ENCODE measurements around the gene CYREN.

The CYREN gene

GRCh38 chr7:135210888-135211178 lies 40.3 kb upstream of the CYREN start:
- peak overlapping the region; percentile 73 for H3K27ac ChIP-seq
- TF ChIP-seq CTCF (conservative IDR thresholded peaks at IDR 0.05) = no peak

GRCh38 chr7:135209225-135209834 lies 38.8 kb upstream of the CYREN start:
- H3K27ac ChIP-seq = no peak overlapping the region
- TF ChIP-seq CTCF (conservative IDR thresholded peaks at IDR 0.05) = no peak

GRCh38 chr7:135208102-135208793 lies 37.7 kb upstream of the CYREN start:
- no peak overlapping the region for H3K27ac ChIP-seq
- no peak for TF ChIP-seq CTCF (conservative IDR thresholded peaks at IDR 0.05)

GRCh38 chr7:135207406-135208101 lies 37.0 kb upstream of the CYREN start:
- no peak overlapping the region for H3K27ac ChIP-seq
- no peak for TF ChIP-seq CTCF (conservative IDR thresholded peaks at IDR 0.05)

- H3K27ac ChIP-seq = no peak overlapping the region
- no peak for TF ChIP-seq CTCF (conservative IDR thresholded peaks at IDR 0.05)
Measured at GRCh38 chr7:135206941-135207391, 36.5 kb upstream of the CYREN start.

GRCh38 chr7:135205850-135206249 lies 35.3 kb upstream of the CYREN start:
- H3K27ac ChIP-seq = no peak overlapping the region
- TF ChIP-seq CTCF (conservative IDR thresholded peaks at IDR 0.05) = no peak

GRCh38 chr7:135204876-135205275 lies 34.4 kb upstream of the CYREN start:
- TF ChIP-seq CTCF (conservative IDR thresholded peaks at IDR 0.05) = no peak
- H3K27ac ChIP-seq = no peak overlapping the region
